Measurements from ENCODE around the gene OR1S2.
"Not testable (repeated sequence)": the region's sequence is repeated elsewhere in the genome, so short reads cannot be mapped to it uniquely, and the experiment has no call there.

OR1S2 gene

GRCh38 chr11:58204042-58204441, at the start of gene OR1S2:
OR1S2 (minus strand) TSS chr11:58204142; CDS start chr11:58204142, 0 bp downstream.
- no peak for DNase-seq (ENCODE audit: low spot score)

GRCh38 chr11:58243954-58244353, 40.0 kb upstream of the OR1S2 start:
- DNase-seq (ENCODE audit: low spot score) = no peak

GRCh38 chr11:58227956-58228615, 24.1 kb upstream of the OR1S2 start:
- no peak for DNase-seq (ENCODE audit: low spot score)

- no peak for DNase-seq (ENCODE audit: low spot score)
These were observed 18.8 kb upstream of the OR1S2 start for GRCh38 chr11:58222721-58223120.

GRCh38 chr11:58216476-58216875, 12.5 kb upstream of the OR1S2 start:
- DNase-seq (ENCODE audit: low spot score) = no peak

GRCh38 chr11:58212420-58212819, 8.5 kb upstream of the OR1S2 start, which contains the start of gene OR1S1:
OR1S1 (plus strand) TSS chr11:58212720.
- DNase-seq (ENCODE audit: low spot score) = not testable (repeated sequence)

- DNase-seq (ENCODE audit: low spot score) = no peak
These were observed 4.7 kb downstream of the OR1S2 start for GRCh38 chr11:58199271-58199670.

- no peak for DNase-seq (ENCODE audit: low spot score)
These were observed 8.0 kb downstream of the OR1S2 start for GRCh38 chr11:58195939-58196338.

GRCh38 chr11:58193391-58193790, 10.6 kb downstream of the OR1S2 start:
- no peak for DNase-seq (ENCODE audit: low spot score)

- DNase-seq (ENCODE audit: low spot score) = no peak
These were observed 11.7 kb downstream of the OR1S2 start for GRCh38 chr11:58192229-58192628.

GRCh38 chr11:58188770-58189169, 15.2 kb downstream of the OR1S2 start, which contains the start of gene OR9Q2:
OR9Q2 (plus strand) TSS chr11:58189070; CDS start chr11:58190491, 1,421 bp downstream.
- no peak for DNase-seq (ENCODE audit: low spot score)

GRCh38 chr11:58186938-58187337, 17.0 kb downstream of the OR1S2 start:
- no peak for DNase-seq (ENCODE audit: low spot score)

- DNase-seq (ENCODE audit: low spot score) = no peak
These were observed 24.3 kb downstream of the OR1S2 start for GRCh38 chr11:58179648-58180047.

- no peak for DNase-seq (ENCODE audit: low spot score)
These were observed 25.5 kb downstream of the OR1S2 start for GRCh38 chr11:58178444-58178843.

- no peak for DNase-seq (ENCODE audit: low spot score)
These were observed 26.4 kb downstream of the OR1S2 start for GRCh38 chr11:58177409-58178054.

GRCh38 chr11:58165504-58166106, 38.3 kb downstream of the OR1S2 start:
- DNase-seq (ENCODE audit: low spot score) = no peak

GRCh38 chr11:58164990-58165389, 39.0 kb downstream of the OR1S2 start:
- DNase-seq (ENCODE audit: low spot score) = no peak

- DNase-seq (ENCODE audit: low spot score) = no peak
These were observed 39.6 kb downstream of the OR1S2 start for GRCh38 chr11:58164389-58164788.
